ENCODE data around the gene EWSR1.

Gene EWSR1

GRCh38 chr22:29326481-29326880 is 58.4 kb downstream of the EWSR1 start:
- TF ChIP-seq CTCF (IDR thresholded peaks at IDR 0.05) (no peak), ZFX (IDR thresholded peaks at IDR 0.05; ENCODE audit: borderline replicate concordance) (no peak)
- H3K27ac ChIP-seq: no peak overlapping the region

- no peak for TF ChIP-seq CTCF (IDR thresholded peaks at IDR 0.05)
- no peak for TF ChIP-seq ZFX (IDR thresholded peaks at IDR 0.05; ENCODE audit: borderline replicate concordance)
- no peak overlapping the region for H3K27ac ChIP-seq
Measured at GRCh38 chr22:29327089-29327764, 59.2 kb downstream of the EWSR1 start.

GRCh38 chr22:29328055-29328454 is 60.0 kb downstream of the EWSR1 start:
- no peak overlapping the region for H3K27ac ChIP-seq
- no peak for TF ChIP-seq ZFX (IDR thresholded peaks at IDR 0.05; ENCODE audit: borderline replicate concordance)
- no peak for TF ChIP-seq CTCF (IDR thresholded peaks at IDR 0.05)

GRCh38 chr22:29328566-29329500 is 60.8 kb downstream of the EWSR1 start:
- H3K27ac ChIP-seq: no peak overlapping the region
- TF ChIP-seq CTCF (IDR thresholded peaks at IDR 0.05) (no peak), ZFX (IDR thresholded peaks at IDR 0.05; ENCODE audit: borderline replicate concordance) (no peak)

GRCh38 chr22:29329581-29329980 is 61.5 kb downstream of the EWSR1 start:
- no peak overlapping the region for H3K27ac ChIP-seq

GRCh38 chr22:29330291-29330690 is 62.2 kb downstream of the EWSR1 start:
- TF ChIP-seq CTCF (IDR thresholded peaks at IDR 0.05) (no peak), ZFX (IDR thresholded peaks at IDR 0.05; ENCODE audit: borderline replicate concordance) (no peak)
- H3K27ac ChIP-seq: no peak overlapping the region

More at GRCh38 chr22:29329581-29329980, 61.5 kb downstream of the EWSR1 start:
- TF ChIP-seq ZFX (IDR thresholded peaks at IDR 0.05; ENCODE audit: borderline replicate concordance) (no peak), CTCF (IDR thresholded peaks at IDR 0.05) (no peak)

- H3K27ac ChIP-seq: no peak overlapping the region
- no peak for TF ChIP-seq CTCF (IDR thresholded peaks at IDR 0.05)
Measured at GRCh38 chr22:29330753-29331152, 62.7 kb downstream of the EWSR1 start.
